ENCODE measurements around the gene TASOR. TPM values are rescaled to one million over a fixed set of nuclear protein-coding genes. Genes with fewer than 3 reads are reported as not detected.
"Not testable (repeated sequence)": the region's sequence is repeated elsewhere in the genome, so short reads cannot be mapped to it uniquely, and the experiment has no call there.

Gene TASOR, protein sequence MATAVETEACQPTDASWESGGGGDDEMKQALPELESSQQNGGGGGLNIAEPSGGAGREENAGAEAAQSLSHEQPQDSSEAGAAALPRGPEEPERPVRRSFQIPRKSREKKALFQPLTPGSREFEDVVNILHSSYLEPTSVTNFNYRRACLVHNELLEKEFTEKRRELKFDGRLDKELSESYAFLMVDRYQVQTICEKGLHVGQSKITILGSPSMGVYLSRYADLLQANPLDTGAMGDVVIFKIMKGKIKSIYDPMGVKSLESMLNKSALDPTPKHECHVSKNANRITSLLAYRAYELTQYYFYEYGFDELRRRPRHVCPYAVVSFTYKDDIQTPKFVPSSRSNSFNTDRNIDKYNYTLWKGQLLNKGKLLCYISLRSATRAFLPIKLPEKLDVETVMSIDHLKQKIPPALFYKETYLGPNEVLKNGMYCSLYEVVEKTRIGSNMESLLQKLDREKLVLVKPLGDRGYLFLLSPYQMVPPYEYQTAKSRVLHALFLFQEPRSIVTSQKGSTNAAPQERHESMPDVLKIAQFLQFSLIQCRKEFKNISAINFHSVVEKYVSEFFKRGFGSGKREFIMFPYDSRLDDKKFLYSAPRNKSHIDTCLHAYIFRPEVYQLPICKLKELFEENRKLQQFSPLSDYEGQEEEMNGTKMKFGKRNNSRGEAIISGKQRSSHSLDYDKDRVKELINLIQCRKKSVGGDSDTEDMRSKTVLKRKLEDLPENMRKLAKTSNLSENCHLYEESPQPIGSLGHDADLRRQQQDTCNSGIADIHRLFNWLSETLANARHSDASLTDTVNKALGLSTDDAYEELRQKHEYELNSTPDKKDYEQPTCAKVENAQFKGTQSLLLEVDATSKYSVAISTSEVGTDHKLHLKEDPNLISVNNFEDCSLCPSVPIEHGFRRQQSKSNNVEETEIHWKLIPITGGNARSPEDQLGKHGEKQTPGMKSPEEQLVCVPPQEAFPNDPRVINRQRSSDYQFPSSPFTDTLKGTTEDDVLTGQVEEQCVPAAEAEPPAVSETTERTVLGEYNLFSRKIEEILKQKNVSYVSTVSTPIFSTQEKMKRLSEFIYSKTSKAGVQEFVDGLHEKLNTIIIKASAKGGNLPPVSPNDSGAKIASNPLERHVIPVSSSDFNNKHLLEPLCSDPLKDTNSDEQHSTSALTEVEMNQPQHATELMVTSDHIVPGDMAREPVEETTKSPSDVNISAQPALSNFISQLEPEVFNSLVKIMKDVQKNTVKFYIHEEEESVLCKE (N-terminal part only)
- 69.0 and 86.3 TPM in 2 replicates for total RNA-seq (2014; rRNA removed; shearing (Covaris generic))

DNA sequence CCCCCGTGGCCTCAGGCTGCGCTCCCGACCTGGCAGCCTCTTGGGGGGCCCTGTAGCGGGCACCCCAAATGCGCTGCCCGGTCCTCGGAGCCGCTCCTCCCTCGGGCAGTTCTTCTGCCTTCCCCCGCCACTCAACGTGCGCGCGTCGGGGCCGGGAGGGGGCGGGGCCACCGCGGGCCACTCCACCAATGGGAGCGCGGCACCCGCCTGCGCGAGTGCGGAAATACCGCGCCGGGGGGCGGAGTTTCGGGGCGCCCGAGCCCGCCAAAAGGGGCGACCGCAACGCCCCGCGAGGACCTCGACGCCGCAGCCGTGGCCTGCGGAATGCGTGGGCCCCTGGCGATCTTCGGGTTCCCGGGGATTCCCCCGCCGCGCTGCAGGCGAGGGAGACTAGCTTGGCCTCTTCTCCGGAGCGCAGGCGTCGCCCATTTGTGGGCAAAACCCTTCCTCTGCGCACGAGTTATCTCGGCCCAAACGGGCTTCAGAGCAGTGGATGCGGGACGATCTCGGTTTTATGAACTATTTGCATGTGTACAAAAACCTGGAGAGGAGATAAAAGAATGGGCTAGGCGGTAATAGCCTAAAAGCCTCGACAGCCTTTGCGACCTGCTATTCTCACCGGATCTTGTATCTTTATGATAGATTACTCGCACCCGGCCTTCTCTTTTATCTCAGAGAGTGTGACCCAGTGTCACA lies at the start of gene TASOR:
TASOR (minus strand) TSS at position 144 of the 696 bp plus-strand sequence. CDS start 259 bp downstream, outside the sequence.
- DNase-seq (ENCODE audit: low read depth): peak; percentile 86

DNA sequence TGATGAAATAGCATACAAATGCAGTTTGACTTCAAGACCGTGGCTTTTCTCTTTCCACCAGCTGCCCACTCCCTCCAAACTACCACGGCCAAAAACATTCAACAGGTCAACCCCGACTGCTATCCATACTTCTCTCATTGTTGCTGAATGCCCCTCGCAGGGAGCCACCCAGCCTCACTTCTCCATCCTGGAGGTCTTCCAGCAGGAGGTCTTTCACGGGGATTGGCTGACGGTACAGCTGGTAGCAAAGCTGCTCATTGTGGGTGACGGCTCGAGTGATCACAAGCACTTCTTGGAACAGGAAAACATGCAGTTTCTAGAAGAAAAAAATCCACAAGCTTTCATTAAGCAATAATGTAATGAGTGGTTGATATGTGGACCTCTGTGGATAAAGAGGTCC lies 49.0 kb upstream of the TASOR start:
- DNase-seq (ENCODE audit: low read depth): no peak

DNA sequence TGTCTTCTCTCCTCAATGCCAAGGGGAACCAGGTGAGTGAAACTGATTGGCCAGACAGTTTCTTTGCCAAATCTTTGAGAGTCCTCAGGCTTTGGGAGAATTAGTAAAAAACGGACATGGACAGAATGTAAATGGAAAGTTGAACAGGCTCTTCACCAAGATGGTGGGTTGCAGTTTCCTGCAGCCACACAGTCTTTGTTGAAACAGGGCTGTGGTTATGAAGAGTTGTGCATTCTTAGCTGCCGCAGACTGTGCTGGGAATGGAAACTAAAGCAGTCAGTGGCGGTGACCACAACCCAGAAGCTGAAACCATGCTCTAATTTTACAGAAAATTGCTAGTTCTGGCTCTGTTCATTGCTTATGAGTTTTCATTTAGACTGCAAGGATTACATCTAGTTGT lies 42.1 kb upstream of the TASOR start:
- DNase-seq (ENCODE audit: low read depth): peak; percentile 12

DNA sequence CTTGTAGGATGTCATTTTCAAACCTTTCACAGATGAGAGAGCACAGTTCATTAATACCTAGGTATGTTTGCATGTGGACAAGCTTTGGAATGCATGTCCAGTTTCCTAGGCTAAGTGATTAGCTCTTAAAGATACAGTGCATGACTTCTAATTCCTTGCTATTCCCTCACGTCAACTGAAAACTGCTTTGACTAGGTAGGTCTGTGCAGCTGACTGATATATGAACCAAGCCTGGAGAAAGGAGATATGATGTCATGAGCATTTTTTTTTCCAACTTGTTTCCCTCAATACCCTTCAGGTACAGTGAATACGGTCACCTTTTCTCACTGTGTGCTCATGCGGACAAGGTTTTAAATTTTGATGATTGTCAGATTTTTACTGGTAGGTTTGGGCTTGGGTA lies 41.6 kb upstream of the TASOR start:
- DNase-seq (ENCODE audit: low read depth): no peak

DNA sequence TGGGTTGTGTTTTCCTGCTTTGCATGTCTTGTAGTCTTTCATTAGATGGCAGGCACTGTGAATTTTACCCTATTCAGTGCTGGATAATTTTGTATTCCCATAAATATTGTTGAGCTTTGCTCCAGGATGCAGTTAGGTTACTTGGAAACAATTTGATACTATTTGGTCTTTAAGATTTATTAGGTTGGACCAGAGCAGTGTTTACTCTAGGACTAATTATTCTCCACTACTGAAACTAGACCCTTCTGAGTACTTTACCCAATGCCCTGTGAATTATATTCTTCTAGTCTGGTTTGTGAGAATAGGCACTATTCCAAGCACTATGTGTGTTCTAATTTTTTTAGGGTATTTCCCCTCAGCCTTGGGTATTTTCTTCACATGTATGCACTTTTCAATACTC lies 37.8 kb upstream of the TASOR start:
- no peak for DNase-seq (ENCODE audit: low read depth)

DNA sequence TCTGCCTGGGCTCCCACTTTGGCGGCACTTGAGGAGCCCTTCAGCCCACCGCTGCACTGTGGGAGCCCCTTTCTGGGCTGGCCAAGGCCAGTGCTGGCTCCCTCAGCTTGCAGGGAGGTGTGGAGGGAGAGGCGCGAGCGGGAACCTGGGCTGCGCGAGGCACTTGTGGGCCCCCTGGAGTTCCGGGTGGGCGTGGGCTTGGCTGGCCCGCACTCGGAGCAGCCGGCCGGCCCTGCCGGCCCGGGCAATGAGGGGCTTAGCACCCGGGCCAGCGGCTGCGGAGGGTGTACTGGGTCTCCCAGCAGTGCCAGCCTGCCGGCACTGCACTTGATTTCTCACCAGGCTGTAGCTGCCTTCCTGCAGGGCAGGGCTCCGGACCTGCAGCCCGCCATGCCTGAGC lies 35.7 kb upstream of the TASOR start:
- not testable (repeated sequence) for DNase-seq (ENCODE audit: low read depth)

DNA sequence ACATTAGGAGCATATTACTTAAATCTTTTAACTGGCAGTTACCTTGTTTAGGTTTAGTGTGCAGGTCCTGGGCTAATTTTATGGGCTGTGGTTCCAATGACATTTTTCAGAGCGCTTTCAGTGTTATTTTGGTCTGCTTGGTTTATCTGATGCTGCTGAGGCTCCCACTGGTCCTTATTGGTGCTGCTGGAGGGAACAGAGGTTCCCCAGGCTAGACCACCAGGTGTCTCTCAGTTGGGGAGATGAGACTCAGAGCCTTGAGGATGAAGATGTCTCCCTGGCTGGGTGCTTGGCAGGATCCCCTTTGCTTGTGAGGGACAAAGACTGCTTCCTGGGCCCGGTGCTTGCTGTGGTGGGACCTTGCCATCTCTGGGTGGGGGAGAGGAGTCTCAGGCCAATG lies 28.3 kb upstream of the TASOR start:
- DNase-seq (ENCODE audit: low read depth): no peak

DNA sequence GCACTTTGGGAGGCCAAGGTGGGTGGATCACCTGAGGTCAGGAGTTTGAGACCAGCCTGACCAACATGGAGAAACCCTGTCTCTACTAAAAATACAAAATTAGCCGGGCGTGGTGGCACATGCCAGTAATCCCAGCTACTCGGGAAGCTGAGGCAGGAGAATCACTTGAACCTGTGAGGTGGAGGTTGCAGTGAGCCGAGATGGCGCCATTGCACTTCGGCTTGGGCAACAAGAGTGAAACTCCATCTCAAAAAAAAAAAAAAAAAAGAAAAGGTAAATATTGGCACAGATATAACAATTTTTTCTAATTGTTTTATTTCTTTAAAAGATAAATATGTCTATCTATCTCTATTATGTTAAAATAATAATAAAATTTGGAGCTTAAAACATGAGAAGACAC lies 24.3 kb upstream of the TASOR start:
- not testable (repeated sequence) for DNase-seq (ENCODE audit: low read depth)

DNA sequence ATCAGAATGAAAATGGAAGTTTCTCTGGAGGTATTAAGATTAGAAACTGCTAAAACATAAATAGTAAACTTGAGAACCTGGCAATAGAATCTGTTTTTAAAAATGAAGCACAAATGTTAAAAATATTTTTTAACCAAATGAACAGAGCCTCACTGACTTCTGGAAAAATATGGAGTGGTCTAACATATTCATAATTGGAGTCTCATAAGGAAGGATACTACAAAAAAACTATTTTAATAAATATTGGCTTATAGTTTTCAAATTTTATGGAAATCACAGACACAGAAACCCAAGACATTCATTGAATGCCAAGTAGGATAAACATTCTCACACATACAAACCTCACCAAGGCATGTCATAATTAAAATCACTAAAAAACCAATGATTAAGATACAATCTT lies 23.6 kb upstream of the TASOR start:
- DNase-seq (ENCODE audit: low read depth): no peak

DNA sequence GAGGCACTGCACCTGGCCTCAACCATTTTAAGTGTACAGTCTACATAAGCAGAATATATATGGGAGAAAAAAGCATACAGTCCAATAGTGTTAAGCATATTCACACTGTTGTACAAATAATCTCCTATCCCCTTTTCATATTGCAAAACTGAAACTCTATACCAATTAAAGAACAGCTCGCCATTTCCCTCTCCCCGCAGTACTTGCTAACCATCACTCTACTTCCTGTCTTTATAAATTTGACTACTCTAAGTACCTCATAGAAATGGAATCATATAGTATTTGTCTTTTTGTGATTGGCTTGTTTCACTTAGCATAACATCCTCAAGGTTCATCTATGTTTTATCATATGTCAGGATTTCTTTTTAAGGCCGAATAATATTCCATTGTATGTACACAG lies 21.6 kb upstream of the TASOR start:
- DNase-seq (ENCODE audit: low read depth): no peak

DNA sequence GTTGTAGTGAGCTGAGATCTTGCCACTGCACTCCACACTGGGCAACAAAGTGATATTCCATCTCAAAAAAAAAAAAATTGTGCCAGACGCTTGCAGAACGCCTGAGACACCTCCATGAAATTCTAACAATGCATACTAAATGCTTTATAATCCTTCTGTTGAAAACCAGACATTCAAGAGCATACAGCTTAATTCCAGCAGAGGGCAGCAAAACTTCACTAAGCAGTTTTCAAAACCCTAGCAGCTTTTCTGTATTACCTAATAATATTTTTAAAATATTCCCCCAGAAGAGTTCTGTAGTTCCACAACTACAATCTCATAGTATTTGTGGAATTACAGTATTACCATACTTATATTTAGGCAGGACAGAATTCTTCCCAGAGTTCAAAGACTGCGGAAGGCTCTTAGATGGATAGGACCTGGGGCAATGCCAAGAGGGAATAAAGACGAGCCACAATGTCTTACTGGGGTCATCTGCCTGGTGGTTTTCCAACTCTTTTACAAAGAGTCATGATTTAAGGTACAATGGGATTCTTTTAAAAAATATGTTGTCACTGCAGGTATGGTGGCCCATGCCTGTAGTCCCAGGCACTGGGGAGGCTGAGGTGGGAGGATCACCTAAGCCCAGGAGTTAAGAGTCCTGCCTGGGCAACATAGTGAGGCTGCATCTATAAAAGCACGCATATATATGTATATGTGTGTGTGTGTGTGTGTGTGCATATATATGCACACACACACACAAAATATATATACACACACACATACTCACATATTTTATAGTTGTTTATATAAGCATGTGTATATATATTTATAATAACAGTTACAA lies 19.6 kb upstream of the TASOR start:
- peak; percentile 68 for DNase-seq (ENCODE audit: low read depth)

DNA sequence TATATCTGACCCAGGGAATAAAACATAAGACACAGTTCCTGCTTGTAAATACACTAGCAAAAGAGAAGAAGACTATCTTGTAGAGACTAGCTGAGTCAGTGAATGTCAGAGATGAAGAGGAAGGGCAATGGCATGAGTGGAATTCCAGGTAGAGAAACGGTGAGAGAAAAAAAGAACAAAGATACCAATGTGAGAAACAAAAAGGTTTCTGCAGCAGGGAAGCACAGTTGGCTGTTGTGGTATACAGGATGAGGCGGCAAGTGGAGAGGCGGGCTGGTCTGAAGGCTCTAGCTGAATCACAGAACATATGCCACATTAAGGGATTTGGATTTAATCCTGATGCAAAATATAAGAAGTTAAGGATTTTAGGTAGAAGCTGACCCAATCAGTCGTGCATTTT lies 17.1 kb upstream of the TASOR start:
- DNase-seq (ENCODE audit: low read depth): no peak

DNA sequence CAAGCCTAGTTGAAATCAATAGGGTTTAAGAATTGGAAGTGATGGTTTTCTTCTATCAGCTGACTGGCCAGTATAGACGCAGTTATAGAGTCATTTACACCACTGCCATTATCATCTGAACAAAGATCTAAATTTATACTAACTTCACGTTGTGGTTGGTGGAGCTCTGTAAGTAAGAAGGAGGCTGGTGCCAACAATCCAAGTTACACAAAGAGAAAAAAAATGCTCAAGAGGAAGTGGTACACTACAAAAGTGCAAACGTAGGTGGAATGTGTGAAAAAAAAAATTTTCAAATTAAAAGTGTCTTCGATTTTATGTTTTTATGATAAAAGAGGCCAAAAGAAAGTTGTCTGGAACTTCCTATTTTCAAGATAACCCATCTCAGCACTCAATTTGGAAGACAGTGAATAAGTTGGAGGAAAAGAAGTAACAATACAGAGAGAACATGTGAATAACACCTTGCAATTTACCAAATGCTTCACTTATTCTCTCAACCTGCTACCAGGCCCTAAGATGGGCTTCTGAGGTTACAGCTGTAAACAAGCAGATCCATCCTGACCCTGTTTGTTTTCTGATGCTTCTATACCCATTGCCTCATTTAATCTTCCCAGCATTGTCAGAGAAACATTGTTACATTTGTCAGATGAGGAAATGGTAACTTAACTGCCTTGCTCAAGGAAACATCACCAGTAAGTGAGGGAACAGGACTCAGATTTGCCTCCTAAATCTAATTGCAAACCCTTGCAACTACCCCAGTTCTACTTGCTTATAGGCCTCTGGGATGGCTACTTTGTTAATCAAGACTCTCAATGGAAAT lies 12.0 kb upstream of the TASOR start:
- DNase-seq (ENCODE audit: low read depth): no peak

DNA sequence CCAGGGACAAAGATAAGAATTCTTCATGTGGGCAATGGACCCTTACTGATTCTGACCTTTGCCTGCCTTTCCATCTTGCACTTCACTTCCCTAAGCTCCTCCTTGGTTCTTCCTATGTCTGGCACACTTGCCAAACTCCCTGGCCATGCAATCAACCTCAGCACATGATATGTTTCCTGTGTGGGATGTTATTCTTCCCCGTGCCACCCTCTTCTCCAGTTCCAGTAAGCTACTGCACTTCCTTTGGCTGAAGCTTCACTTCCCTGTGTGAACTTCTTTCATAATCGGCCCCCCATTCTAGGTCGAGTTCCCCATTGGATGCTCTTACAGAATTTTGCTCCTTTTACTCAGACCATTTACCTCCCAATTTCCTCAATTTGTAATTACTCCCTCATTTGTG lies 10.7 kb upstream of the TASOR start:
- DNase-seq (ENCODE audit: low read depth): no peak

DNA sequence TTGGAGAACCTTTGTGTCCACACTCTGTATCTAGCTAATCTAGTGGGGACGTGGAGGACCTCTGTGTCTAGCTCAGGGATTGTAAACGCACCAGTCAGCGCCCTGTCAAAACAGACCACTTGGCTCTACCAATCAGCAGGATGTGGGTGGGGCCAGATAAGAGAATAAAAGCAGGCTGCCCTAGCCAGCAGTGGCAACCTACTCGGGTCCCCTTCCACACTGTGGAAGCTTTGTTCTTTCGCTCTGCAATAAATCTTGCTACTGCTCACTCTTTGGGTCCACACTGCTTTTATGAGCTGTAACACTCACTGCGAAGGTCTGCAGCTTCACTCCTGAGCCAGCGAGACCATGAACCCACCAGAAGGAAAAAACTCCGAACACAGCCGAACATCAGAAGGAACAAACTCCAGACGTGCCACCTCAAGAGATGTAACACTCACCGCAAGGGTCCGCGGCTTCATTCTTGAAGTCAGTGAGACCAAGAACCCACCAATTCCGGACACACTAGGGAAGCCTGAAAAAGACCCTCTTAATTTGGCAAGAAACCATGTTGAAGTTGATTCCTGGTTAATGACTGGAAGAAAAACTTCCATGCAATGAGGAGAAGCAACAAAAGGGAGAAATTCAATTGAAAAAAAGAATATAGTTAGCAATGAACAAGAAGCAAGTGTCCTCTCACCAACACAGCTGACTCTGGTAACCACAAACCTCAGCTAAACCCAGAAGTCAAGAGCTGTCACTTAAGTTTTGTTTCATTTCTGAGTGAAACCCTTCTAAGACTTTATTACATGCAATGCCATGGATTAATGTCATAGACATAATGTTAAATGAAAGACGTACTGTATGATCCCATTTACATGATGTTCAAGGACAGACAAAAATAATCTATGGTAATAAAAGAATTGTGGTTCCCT lies 9.7 kb upstream of the TASOR start:
- peak; percentile 35 for DNase-seq (ENCODE audit: low read depth)

DNA sequence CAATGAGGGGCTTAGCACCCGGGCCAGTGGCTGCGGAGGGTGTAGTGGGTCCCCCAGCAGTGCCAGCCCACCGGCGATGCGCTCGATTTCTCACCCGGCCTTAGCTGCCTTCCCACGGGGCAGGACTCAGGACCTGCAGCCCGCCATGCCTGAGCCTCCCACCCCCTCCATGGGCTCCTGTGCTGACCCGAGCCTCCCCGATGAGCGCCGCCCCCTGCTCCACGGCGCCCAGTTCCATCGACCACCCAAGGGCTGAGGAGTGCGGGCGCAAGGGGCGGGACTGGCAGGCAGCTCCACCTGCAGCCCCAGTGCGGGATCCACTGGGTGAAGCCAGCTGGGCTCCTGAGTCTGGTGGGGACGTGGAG lies 8.9 kb upstream of the TASOR start:
- not testable (repeated sequence) for DNase-seq (ENCODE audit: low read depth)

DNA sequence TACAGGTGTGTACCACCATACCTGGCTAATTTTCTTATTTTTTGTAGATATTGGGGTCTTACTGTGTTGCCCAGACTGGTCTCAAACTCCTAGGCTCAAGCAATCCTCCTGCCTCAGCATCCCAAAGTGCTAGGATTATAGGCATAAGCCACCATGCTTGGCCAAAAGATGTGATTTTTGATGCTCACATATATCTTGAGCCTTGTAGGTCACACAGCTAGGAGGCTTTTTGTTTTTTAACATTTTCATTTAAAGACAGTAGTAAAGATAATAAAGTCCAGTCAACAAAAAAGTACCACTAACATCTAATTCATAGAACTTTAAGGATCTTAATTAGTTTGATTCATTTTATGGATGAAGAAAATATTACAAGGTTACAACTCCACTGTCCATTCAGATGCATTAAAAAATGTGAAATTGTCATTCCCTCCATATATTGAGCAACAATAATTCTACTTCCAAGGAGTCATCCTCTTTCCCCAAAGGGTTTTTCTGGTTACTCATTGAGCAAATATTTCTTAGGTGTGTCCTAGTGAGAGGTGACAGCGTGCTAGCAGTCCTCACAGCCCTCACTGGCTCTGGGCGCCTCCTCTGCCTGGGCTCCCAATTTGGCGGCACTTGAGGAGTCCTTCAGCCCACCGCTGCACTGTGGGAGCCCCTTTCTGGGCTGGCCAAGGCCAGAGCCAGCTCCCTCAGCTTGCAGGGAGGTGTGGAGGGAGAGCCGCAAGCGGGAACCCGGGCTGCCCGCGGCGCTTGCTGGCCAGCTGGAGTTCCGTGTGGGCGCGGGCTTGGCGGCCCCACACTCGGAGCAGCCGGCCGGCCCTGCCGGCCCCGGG lies 8.3 kb upstream of the TASOR start:
- DNase-seq (ENCODE audit: low read depth): peak; percentile 15

DNA sequence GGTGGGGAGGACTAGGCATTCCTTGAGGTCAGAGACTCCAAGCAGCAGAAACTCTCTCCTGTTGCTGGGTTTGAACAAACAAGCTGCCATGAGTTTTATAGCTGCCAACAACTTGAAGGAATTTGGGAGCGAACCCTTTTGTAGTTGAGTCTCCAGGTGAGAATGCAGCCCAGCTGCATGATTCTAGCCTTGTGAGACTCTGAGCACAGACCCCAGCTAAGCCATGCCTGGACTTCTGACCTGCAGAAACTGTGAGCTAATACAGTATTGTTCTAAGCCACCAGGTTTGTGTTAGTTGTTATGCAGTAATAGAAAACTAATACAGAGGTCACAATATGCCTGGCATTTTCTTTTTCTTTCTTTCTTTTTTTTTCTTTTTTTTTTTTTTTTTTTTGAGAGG lies 6.2 kb upstream of the TASOR start:
- DNase-seq (ENCODE audit: low read depth): no peak

All from RPMI7951 (cell line).